ENCODE data around the gene LENG1. TPM values are rescaled to one million over a fixed set of nuclear protein-coding genes. Genes with fewer than 3 reads are reported as not detected.

Gene LENG1
- total and polyA plus RNA-seq, 9 of the 15 experiments (the other 6 are each of a cell fraction or from before 2014, with no cell fraction given), result 0.30 to 10.5 (median 4.7) TPM

DNA sequence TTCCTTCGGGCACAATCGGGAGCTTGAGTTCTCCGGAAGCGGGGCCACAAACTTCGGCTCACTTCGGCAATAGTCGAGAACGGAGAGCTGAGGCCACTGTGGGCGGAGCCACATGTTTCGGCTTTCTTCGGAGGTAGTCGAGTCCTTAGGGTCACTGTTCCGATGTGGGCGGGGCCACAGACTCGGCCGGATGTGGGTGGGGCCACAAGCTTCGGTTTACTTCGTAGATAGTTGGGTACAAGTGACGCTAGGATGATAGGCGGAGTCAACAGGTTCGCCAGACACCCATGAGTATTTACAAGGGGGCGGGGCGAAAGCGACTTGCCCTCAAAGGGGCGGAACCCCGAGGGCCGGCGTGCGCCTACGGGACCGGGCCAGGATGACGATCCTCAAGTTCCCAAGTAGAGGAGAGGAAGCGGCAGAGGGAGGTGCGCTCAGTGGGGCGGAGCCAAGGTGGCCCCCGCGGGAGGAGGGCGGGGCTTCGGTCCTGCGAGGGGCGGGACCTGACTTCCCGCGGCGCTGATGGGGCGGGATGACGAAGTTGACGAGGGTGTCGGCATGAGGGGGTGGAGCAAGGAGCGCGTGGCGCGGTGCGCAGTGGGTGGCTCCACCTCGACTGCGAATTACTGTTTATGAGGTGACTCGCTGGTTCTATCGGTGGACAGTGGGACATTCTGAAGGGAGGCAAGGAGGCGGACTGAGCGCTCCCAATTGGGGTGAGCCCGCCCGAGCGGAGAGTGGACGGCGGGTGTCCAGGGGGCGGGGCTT lies 30.4 kb upstream of the LENG1 start:
- ATAC-seq (peak; percentile 75), DNase-seq (ENCODE audit: extremely low read depth in 1 of 4, low spot score in 3 of 4) (peak; percentile 86 to 100 (median 91)), FAIRE-seq (peak; percentile 100)
- Histone ChIP-seq H3K79me2 (ENCODE audit: control insufficient read depth, insufficient read depth, low read length) (peaks cover 56% of the 10 kb centered on the region), H3K27ac (ENCODE audit: extremely low read depth, low read depth, low read length) (peak overlapping the region; percentile 100), H3K27me3 (ENCODE audit: control insufficient read depth in 2 of 2, insufficient read depth in 2 of 2, low read length in 2 of 2) (no peaks in the 10 kb centered on the region), H3K9me3 (replicated peaks; ENCODE audit: control insufficient read depth, insufficient read depth, low read depth, low read length) (no peaks in the 10 kb centered on the region), H3K36me3 (ENCODE audit: control insufficient read depth, insufficient read depth, low read length) (peaks cover 54% of the 10 kb centered on the region), H4K20me1 (replicated peaks; ENCODE audit: control insufficient read depth, insufficient read depth, low read length) (no peaks in the 10 kb centered on the region), H3K4me2 (ENCODE audit: insufficient read depth, low read length) (peak overlapping the region; percentile 93), H3K9me1 (ENCODE audit: control insufficient read depth, insufficient read depth, low read length) (peaks cover 5% of the 10 kb centered on the region), H3K9ac (ENCODE audit: insufficient read depth in 1 of 2, low read depth in 2 of 2, low read length in 2 of 2) (peak overlapping the region; percentile 98 to 99), H3K4me1 (replicated peaks in 1 of 2; ENCODE audit: control insufficient read depth in 2 of 2, insufficient read depth in 2 of 2, low read length in 2 of 2) (peaks cover 27 to 50% of the 10 kb centered on the region in 2 experiments), H3K4me3 (peak overlapping the region; percentile 96), H2AFZ (ENCODE audit: low read depth, low read length) (peak overlapping the region; percentile 98)
- intact Hi-C loops (cut with micrococcal nuclease), result loop anchor here (2.0 to 5.0 kb wide), 2 partner anchors 19 to 42 kb away; no protein-coding TSS in a partner anchor
- CTCF ChIA-PET (ENCODE audit: low intra/inter-chr PET ratio), result no interaction called here
- POLR2A ChIA-PET, result interaction anchor here (0.6 to 7.0 kb wide), 18 partner anchors 8 to 76 kb away, joined by 4 to 206 read pairs (median 6); partner anchors contain the start of genes CNOT3, LENG1, RPS9 and TMC4
- WGBS (ENCODE audit: insufficient coverage, low coverage, missing lambda C conversion rate), result under 1% methylated on average over 48 of the region's 65 CpGs
- BruUV-seq (replicated peaks), result no TSS peak
- in situ Hi-C loops (cut with MboI), result no loop called here
- TF ChIP-seq GATAD2B (IDR thresholded peaks at IDR 0.05; ENCODE audit: borderline replicate concordance) (no peak), MBD2 (IDR thresholded peaks at IDR 0.05; ENCODE audit: borderline replicate concordance, low read depth) (peak; percentile 36; the same call in 1 of the 2 replicates), ATF4 (CRISPR knock-in tag; IDR thresholded peaks at IDR 0.05) (0 out of 2 replicates have a peak, but pooled peaks have one; percentile 29), POLR2AphosphoS2 (IDR thresholded peaks at IDR 0.05; ENCODE audit: low read length) (no peak), CTBP1 (IDR thresholded peaks at IDR 0.05; ENCODE audit: borderline replicate concordance) (peak; percentile 81), ZNF764 (CRISPR knock-in tag; IDR thresholded peaks at IDR 0.05; ENCODE audit: low read depth) (no peak), HDAC8 (tag; IDR thresholded peaks at IDR 0.05) (no peak), XRCC4 (IDR thresholded peaks at IDR 0.05; ENCODE audit: extremely low read depth, insufficient read depth, insufficient read length) (no peak), ZBTB1 (CRISPR knock-in tag; IDR thresholded peaks at IDR 0.05; ENCODE audit: borderline replicate concordance, low read depth) (no peak), HMGN3 (IDR thresholded peaks at IDR 0.05; ENCODE audit: borderline replicate concordance, extremely low read depth, insufficient read length, low read depth, low read length) (peak; percentile 23), FUS (optimal IDR thresholded peaks at IDR 0.05; ENCODE audit: low read depth, low read length) (no peak), ZNF408 (CRISPR knock-in tag; IDR thresholded peaks at IDR 0.05; ENCODE audit: low read depth) (no peak), ZFPM2 (CRISPR knock-in tag; IDR thresholded peaks at IDR 0.05) (no peak), PYGO2 (tag; IDR thresholded peaks at IDR 0.05) (no peak), CEBPB (tag; IDR thresholded peaks at IDR 0.05) (no peak), SMC3 (conservative IDR thresholded peaks at IDR 0.05; ENCODE audit: insufficient read depth, low read depth, low read length) (no peak)
- TF ChIP-seq, protein P1, sequence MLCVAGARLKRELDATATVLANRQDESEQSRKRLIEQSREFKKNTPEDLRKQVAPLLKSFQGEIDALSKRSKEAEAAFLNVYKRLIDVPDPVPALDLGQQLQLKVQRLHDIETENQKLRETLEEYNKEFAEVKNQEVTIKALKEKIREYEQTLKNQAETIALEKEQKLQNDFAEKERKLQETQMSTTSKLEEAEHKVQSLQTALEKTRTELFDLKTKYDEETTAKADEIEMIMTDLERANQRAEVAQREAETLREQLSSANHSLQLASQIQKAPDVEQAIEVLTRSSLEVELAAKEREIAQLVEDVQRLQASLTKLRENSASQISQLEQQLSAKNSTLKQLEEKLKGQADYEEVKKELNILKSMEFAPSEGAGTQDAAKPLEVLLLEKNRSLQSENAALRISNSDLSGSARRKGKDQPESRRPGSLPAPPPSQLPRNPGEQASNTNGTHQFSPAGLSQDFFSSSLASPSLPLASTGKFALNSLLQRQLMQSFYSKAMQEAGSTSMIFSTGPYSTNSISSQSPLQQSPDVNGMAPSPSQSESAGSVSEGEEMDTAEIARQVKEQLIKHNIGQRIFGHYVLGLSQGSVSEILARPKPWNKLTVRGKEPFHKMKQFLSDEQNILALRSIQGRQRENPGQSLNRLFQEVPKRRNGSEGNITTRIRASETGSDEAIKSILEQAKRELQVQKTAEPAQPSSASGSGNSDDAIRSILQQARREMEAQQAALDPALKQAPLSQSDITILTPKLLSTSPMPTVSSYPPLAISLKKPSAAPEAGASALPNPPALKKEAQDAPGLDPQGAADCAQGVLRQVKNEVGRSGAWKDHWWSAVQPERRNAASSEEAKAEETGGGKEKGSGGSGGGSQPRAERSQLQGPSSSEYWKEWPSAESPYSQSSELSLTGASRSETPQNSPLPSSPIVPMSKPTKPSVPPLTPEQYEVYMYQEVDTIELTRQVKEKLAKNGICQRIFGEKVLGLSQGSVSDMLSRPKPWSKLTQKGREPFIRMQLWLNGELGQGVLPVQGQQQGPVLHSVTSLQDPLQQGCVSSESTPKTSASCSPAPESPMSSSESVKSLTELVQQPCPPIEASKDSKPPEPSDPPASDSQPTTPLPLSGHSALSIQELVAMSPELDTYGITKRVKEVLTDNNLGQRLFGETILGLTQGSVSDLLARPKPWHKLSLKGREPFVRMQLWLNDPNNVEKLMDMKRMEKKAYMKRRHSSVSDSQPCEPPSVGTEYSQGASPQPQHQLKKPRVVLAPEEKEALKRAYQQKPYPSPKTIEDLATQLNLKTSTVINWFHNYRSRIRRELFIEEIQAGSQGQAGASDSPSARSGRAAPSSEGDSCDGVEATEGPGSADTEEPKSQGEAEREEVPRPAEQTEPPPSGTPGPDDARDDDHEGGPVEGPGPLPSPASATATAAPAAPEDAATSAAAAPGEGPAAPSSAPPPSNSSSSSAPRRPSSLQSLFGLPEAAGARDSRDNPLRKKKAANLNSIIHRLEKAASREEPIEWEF (CRISPR knock-in tag; IDR thresholded peaks at IDR 0.05), result no peak

Data from K562 (cell line).